Stimulated activated CD8-positive, alpha-beta memory T cell treated with anti-CD3 and anti-CD28 coated beads, Interleukin-15, amount 100 ng/mL, for 1 hour (primary cell): ENCODE data around the gene CMIP.
"Not testable (repeated sequence)": the region's sequence is repeated elsewhere in the genome, so short reads cannot be mapped to it uniquely, and the experiment has no call there.

ENCODE experiments used
- DNase-seq: peaks from one replicate; pipeline ENCODE4 v3.0.0-alpha.2; 2020; ENCODE audit warnings: low read depth

The CMIP gene

DNA sequence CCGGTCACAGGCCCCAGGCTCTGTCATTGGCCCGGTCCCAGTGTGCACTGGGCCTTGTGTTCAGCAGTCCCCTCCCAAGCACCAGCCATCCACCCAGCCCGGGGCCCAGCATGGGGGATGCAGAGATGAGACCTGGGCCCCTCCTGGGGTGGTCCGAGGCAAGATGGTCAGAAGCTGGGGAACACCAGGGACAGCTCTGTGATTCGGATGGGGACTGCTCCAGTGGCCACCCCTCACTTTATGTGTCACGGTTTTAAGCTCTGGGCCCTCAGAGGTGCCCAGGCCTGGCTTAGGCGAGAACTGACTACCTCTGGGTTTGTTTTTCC, 242.5 kb downstream of the CMIP start:
- no peak for DNase-seq

DNA sequence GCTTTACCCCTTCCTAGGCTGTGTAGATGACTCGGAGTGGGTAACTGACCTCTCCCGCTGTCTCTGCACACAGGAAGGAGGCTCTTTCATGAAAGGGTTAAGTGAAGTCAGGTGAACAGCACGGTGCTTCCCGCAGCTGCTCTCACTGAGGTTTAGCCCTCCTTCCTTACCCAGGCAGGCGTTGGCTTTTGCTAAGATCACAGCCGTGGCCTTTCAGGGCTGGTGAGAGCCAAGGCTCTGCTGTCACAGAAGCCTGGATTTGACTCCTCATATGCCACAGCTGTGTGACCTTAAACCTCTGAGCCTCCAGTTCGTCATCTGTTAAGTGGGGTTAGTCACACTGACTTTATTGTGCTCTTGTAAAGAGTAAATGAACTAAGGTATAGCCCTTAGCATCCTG, 243.6 kb downstream of the CMIP start:
- no peak for DNase-seq

DNA sequence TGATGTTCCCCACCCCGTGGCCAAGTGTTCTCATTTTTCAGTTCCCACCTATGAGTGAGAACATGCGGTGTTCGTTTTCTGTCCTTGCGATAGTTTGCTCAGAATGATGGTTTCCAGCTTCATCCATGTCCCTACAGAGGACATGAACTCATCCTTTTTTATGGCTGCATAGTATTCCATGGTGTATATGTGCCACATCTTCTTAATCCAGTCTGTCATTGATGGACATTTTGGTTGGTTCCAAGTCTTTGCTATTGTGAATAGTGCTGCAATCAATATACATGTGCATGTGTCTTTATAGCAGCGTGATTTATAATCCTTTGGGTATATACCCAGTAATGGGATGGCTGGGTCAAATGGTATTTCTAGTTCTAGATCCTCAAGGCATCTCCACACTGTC, 244.2 kb downstream of the CMIP start:
- not testable (repeated sequence) for DNase-seq

DNA sequence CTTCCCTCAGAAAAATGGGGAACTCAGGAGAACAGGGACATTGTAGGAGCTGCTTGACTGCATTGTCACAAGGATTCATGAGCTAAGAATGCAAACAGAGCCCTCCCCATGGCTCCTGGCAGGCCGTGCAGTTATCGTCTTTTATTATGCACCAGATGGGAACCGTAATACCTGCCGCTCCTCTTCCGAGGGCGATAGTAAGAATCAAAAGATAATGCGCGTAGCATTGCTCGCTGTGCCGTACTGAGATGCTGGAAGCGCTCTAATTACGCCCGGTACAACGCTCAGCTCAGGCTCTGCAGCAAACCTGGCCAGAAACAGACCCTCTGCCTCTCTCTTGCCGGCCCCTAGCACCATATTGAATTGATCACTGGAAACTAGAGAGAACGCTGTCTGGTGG, 247.4 kb downstream of the CMIP start:
- DNase-seq = no peak

DNA sequence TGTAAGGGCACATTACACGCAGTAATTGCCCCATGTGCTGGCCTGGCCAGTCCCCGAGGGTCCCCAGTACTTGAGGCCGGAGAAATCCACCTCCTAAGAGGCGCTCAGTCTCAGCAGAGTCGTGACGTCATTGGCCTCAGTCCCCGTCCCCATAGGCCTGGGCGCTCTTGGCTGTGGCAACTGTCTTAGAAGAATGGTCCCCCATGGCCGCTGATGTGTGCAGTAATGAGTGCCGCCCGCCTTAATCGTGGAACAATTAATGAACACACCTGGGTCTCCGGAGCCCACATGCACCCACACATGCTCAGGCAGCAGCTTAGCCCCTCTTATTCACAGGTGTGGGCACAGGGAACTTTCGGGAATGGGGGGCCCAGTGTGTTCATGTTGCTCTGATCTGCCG, 248.0 kb downstream of the CMIP start:
- no peak for DNase-seq

DNA sequence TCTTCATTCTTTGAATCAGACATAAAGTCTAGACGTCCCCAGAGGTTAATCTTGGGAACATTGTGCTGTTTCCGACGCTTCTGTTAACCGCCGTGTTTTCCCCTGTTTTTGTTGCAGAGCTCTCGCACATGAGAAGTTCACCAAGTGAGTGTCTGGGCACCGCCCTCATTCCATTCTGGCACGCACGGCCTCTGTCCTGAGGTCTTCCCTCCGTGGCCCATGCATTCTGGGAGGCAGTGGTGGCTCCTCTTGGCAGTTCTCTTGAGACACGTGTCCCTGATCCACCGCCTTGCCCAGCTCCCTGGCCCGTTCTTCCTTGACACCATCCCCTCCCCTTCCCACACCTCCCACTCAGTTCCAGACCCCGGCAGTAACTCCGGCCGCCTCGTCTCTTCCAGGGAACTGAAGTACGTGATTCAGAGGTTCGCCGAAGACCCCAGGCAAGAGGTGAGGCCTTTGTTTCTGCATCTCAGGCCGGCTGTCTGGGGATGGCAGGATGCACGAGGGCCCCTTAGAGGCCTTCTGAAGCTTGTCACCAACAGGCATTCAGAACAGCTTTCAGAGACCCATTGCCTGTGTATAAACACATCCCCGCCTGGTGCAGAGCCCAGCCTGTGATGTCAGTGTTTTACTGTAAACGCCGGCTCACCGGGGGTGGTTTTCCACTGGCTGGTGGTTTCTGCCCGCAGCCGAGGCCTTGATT, 248.6 kb downstream of the CMIP start:
- no peak for DNase-seq

DNA sequence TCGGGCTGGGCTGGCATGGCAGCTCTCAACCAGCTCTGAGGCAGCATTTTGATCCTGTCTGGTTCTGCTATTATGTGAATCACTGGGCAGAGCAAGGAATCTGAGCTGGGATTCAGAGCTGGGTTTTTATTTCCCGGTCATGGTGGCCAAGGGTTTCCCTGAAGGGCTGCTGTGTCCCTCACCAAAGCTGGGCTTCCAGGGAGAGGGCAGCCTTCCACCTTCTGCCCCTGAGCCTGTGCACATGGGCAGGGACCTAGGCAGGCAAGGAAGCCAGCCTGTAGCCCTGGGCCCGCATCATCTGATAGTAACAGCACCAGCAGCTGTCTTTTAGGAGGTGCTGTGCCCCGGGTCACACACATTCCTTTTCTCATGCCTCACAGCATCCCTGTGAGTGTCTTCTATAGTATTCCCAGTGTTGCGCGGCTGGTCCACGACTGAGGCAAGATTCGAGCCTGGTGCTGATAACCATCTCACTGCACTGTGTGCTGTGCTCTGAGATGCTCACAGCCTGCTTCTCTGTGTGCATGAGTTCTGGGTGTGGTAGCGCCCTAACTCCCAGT, 249.2 kb downstream of the CMIP start:
- no peak for DNase-seq

DNA sequence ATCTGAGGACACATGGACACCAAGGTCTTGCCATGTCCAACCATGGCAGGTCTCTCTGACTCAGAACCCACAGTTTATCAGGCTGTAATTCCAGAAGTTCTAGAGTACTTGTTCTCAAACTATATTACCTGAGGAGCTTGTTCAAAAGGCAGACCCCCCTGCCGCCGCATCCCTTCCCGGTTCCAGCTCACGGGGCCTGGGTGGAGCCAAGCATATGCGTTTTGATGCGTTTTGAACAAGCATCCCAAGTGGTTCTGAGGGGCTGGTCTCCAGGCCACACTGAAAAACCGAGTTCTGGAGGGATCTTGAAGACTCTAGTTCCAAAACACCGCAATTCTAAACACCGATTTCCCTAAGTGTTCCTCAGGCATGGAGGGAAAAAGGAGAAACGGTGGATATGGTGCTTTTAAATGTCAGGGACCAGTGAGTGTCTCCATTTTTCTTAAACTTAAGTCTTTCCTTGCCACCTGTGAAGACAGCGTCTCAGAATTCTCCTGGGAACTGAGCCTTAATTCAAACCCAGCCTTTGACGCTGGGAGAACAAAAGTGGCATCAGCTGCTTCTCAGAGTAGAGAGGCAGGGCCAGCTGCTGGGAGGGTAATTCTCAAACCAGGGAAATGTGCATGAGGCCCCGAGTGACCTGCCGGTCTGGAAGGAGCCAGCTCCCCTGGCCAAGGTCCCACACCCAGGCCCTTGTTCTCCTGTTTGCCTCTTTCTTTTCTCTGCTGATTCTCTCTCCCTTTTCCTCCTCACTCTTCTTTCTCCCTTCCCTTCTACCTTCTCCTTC, 250.1 kb downstream of the CMIP start:
- DNase-seq = no peak

DNA sequence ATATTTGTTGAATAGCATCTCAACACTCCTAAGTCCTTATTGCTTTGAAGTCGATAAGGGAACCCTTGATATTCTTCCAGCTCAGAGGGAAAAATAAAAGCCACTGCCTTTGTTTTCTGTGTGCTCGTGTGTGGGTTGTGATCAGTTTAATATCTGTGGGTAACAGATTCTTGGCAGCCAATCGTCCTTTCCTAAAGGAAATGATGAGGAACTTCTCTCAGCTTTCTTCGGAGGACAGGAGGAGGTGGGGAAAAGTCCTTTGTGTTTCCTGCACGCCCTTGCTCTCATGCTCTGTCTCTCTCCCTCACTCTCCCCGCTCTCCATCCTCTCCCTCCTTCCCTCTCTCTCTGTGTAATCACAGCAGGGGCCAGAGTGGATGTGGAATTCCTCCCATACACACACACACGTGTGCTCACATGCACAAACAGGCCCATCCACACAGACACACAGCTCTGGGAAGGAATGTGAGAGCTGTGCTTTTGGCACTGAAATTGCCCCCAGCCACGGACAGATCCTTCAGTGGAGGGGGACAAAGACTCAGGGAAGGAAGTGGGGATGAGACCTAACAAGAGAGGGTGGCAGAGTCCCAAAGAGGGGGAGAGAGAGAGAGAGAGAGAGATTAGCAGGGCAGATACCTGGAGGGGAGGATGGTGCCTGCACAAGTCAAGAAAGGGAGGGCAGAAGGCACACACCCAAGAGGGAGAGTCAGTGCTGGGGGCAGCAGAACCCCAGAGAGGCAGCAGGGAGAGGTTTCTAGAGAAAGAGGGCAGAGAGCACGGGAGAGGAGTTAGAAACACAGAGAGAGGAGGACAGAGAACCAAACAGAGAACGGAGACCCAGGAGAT, 250.9 kb downstream of the CMIP start:
- no peak for DNase-seq

DNA sequence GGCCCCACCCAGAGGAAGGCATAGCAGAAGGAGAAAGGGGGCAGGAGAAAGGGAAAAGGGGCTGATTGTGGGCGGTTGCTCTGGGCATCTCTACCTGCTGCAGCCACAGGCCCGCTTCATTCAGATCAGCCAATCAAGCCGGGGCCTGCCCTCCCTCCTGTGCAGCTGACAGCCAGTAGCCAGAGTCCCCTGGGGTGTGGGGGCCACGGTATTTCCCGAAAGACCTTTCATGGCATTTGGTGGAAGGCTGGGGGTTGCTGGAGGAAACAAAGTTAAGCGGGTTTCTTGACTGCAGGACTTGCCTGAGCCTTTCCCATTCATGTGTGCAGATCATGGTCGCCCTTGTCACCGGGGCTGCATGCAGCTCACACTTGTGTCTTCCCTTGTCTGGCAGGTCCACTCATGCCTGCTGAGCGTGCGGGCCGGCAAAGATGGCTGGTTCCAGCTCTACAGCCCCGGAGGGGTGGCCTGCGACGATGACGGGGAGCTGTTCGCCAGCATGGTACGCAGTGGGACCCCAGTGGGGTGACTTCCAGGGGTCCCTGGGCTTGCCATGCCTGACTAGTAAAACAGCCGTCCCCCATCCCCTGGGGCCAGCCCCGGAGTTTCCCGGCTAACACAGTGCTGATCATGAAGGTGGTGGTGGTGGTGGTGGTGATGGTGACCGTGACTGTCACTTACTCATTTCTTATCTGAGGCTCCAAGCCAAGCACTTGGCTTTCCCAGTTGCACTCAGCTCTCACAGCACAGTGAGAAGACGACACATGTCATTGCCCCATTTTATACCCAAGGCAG, 251.8 kb downstream of the CMIP start:
- no peak for DNase-seq

DNA sequence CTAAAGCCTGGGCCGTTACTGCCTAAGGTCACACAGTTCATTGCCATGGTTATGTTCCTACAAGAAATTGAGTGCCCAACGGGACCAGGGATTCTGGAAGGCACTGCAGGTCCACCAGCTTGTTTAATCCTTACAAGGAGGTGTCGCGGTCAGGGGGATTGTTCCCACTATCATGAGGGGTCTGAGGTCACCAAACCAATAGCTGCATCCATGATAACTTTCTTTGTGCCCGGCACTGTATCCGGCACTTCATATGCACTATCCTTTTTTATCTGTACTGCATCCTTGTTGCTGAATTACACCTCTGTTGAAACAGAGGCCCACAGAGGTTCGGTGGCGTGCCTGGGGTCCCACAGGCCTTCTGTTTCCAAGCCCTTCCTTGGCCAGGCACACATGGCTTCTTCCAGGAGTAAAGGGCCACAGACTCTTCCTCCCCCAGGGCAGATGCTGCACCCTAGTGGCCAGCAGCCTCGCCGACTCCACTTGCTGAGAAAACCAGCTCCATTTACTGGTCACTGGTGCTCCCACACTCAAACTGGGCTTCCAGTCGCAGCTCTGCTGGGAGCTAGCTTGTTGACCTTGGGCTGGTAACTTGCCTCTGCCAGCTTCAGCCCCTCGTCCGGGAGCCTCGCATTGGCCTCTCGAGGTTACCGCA, 252.5 kb downstream of the CMIP start:
- peak; percentile 17 for DNase-seq

DNA sequence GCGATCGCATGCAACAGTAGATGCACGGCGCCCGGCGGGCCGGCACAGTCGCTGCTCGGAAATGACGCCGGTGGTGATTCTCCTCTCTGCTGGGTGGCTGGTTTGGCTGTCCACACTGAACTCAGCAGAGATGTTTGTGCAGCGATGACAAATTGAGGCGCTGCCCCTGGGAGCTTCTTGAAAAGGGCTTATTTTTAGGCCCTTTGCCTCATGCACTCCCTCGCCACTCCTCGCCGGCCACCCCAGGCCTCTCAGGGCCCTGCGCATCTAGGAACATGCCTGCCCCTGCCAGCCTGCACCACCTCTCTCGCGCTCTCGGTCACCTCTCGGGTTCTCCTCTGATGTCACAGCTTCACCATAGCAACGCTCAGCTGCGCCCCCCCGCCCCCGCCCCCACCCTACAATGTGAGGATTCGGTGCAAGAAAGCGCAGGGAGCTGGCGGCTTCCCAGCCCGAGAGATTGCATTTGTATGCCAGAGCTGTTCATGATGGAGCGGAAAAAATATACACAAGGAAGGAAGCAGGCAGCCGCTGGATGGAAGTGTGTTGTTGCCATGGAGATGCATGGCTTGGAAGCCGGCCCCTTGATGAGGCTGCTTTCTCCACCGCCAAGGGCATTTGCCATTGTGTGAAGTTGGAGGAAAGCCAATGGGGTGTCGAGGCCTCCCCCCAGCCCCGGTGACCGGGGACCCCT, 253.2 kb downstream of the CMIP start:
- no peak for DNase-seq

DNA sequence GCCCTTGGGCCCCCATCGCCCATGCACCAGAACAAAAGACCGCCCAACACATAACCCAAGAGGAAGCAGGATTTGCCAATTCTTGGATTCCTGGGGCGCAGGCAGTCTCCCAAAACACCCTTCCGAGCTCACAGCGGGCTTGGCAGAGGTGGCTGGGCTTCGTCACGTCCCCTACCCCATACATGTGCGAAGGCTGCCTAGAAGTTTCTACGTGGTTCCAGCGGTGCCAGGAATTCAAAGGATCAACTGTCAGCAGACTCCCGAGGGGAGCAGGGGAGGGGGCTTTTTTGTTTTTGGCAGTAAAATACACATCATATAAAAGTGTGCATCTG, 253.7 kb downstream of the CMIP start:
- DNase-seq = no peak

DNA sequence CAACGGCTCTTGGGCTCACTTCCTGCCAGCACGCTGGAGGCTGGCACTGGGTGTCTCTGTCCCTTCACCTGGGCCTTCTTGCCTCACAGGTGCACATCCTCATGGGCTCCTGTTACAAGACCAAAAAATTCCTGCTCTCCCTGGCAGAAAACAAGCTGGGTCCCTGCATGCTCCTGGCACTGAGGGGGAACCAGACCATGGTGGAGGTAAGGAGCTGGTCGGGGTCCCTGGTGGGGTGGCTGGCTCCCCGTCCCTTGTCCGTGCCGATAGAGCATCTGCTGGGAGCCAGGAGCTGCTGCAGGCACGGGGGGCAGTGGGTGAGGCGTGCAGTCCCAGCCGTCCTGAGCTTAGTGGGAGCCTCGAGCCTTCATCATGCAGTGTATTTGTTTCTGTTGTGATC, 255.0 kb downstream of the CMIP start:
- no peak for DNase-seq

DNA sequence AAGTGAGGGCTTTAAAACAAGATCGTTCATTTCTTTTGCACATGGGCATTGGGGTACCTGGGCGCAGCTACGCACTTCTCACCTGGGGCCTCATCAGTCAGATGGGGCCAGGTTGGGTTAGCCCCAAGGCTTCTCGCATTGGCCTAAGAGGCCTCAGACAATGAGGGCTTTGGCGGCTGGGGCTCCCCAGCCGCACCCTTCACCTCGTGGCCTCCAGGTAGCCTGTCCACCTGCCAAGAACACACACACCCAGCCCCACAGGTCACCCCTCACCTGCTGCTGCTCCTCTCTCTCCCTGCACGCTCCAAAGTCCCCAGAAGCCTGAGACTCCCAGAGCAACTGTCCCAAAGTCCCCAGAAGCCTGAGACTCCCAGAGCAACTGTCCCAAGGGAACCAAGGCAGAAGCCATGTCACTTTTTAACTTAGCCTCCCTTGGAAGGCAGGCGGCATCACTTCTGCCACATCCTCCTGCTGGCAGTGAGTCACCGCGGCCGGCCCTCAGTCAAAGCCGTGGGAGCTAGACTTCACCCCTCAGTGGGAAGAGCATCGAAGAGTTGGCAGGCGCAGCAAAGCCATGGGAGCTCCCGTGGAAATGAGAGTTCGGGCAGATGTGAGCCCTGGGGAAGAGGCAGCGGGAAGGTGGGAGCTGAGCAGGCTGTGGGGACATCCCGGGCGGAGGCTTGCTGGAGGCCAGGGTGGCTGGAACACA, 255.6 kb downstream of the CMIP start:
- no peak for DNase-seq

DNA sequence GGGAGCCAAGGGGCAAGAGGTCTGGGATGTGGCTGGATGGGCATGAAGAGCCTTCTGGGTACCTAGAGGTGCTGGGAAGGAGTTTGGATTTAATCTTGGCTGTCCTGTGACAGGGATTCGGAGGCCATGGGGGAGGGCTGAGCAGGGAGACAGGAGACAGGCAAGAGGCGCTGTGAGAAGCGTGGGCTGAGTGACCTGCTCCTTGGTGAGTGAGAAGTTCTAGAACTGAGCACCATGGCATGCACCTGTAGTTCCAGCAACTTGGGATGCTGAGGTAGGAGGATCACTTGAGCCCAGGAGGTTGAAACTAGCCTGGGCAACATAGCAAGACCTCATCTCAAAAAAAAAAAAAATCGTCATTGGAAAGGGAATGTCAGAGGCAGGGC, 256.2 kb downstream of the CMIP start:
- DNase-seq = no peak

DNA sequence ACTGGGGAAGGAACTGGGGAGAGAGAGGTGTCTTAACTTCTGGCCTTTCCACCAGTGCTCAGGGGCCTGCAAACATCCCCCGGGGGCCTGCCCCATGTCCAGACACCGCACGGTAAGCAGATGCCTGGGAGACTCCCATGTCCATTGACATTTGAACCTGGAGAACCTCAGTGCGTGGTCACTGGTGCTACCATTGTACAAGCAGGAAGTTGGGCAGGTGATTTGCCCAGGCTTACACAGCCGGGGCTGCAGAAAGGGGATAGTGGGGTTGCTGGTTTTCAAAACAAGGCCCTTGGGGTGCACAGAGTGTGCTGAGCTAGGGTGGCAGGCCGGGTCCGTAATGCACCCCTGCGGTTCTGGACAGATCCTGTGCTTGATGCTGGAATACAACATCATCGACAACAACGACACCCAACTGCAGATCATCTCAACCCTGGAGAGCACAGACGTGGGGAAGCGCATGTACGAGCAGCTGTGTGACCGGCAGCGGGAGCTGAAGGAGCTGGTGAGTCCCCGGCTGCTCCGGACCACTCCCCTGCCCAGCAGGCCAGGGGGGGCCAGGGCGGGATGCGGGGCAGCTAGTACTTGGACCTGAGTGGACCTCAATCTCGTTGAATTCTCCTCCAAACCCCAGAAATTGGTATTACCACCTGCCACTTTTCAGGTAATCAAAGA, 256.8 kb downstream of the CMIP start:
- no peak for DNase-seq

DNA sequence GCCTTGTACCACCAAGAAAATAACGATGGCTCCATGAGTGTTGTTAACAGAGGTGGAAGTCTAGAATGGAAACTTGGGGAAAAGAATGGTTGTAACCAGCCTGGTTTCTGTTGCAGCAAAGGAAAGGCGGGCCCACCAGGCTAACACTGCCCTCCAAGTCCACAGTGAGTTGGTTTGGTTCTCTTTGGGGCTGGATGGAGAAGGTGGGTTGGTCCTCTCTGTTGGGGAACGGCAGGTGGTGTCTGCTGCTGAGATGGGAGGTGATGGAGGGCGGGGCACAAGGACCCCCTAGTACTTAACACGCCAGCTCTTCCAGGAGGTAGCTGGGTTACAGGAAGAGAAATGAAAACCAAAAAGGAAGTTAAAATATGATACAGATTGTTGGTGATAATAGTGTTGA, 257.9 kb downstream of the CMIP start:
- no peak for DNase-seq
